ENCODE measurements around the gene PCDHGA3. TPM values are rescaled to one million over a fixed set of nuclear protein-coding genes. Genes with fewer than 3 reads are reported as not detected.
A peak's percentile ranks its signal among the peaks of the same experiment; 100 is the strongest.

PCDHGA3 gene
- total RNA-seq, 4 donors from 2014 or later: 1.3 to 5.7 (median 2.8) TPM

- TF ChIP-seq EP300 (IDR thresholded peaks at IDR 0.05): no peak
- Histone ChIP-seq H3K4me1 (peaks cover 0 to 12% (median 0%) of the 10 kb centered on the region in 3 donors), H3K36me3 (peaks cover 0 to 53% of the 10 kb centered on the region in 2 donors), H3K9me3 (peaks cover 2 to 69% (median 10%) of the 10 kb centered on the region in 3 donors), H3K4me3 (no peak overlapping the region), H3K27me3 (no peaks in the 10 kb centered on the region), H3K27ac (no peak overlapping the region)
- no peak for ATAC-seq
- 100% methylated on average over 1 to 6 of the region's 6 CpGs for WGBS, 2 donors (ENCODE audit: low coverage in 1 of 2)
These were observed 24.4 kb upstream of the PCDHGA3 start for GRCh38 chr5:141319202-141319601.

DNA sequence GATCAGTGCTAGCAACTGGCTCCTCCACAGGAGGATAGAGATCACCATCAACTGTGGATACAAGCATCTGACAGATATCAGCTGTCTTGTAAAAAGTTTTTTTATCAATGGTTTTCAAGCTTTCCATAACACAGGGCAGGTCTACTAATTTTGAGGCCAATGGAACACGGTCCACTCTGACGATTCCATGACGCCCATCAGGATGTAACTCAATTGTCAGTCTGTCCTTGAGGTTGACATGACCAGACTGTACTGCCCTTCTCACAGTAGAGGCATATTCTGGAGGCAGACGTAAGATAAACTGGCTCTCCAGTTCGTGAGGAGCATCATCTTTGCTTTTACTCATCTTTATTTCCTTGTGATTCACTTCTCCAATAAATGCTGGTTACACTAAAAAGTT is 23.9 kb upstream of the PCDHGA3 start:
- WGBS, 2 donors (ENCODE audit: low coverage in 1 of 2): 64 to 72% methylated on average over 3 to 5 of the region's 5 CpGs
- Histone ChIP-seq H3K4me1 (peaks cover 0 to 12% (median 0%) of the 10 kb centered on the region in 3 donors), H3K36me3 (peaks cover 0 to 49% of the 10 kb centered on the region in 2 donors), H3K4me3 (peak overlapping the region; percentile 60 to 66), H3K27ac (peak overlapping the region in 2 of 4 donors; percentile 90 to 96), H3K27me3 (no peaks in the 10 kb centered on the region), H3K9me3 (peaks cover 2 to 64% (median 10%) of the 10 kb centered on the region in 3 donors)
- ATAC-seq: no peak
- TF ChIP-seq, protein P1, sequence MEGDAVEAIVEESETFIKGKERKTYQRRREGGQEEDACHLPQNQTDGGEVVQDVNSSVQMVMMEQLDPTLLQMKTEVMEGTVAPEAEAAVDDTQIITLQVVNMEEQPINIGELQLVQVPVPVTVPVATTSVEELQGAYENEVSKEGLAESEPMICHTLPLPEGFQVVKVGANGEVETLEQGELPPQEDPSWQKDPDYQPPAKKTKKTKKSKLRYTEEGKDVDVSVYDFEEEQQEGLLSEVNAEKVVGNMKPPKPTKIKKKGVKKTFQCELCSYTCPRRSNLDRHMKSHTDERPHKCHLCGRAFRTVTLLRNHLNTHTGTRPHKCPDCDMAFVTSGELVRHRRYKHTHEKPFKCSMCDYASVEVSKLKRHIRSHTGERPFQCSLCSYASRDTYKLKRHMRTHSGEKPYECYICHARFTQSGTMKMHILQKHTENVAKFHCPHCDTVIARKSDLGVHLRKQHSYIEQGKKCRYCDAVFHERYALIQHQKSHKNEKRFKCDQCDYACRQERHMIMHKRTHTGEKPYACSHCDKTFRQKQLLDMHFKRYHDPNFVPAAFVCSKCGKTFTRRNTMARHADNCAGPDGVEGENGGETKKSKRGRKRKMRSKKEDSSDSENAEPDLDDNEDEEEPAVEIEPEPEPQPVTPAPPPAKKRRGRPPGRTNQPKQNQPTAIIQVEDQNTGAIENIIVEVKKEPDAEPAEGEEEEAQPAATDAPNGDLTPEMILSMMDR (IDR thresholded peaks at IDR 0.05): no peak

DNA sequence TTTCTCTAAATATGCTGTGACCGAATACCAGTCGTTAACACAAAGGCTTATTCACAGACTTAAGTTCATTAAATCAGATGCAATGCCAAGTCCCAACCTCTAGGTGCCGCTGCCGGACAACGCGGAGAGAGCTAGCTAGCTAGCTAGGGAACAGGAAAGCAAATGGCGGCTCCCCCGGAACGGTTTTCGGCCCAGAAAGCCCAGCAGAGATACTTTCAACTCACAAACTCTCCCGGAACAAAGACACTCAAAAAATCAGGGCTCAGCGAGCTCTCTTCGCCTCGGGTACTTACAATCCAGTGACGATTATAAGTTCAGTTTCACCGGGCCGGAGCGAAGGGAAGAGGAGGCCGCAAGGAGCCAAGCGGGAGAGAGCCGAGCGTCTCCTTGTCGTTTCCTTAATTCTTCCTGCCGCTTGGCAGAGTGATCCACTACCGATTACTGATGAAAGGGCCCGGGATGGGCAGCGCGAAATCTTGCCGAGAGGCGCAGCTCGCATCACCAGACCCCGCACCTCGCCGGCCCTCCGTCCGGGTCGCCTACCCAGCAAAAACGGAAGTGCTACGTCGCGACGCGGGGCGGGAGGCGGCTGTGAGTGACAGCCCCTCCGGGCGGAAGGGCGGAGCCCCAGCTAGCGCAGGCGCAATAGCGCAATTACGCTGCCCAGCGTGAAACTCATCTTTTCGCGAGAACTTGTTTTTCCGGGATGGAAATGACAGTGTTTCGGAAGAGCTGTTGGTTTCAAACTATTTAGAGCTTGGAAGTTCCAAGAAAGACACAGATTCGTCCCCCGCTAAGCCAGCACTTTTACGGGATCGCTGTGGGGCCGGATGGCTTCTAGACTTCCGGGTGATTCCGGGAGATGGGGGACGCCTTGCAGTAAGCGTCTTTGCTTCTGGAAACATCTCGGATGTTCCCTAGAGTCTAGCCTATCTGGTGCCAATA is 23.1 kb upstream of the PCDHGA3 start, which contains the start of gene TAF7:
Gene TAF7, minus strand, starts transcription at position 560 of the 945 bp plus-strand sequence. CDS start 740 bp downstream, outside the sequence.
- Histone ChIP-seq H3K9me3 (peaks cover 2 to 56% (median 10%) of the 10 kb centered on the region in 3 donors), H3K4me3 (peak within 1 kb of the TSS; percentile 60 to 66), H3K27me3 (no peaks in the 10 kb centered on the region), H3K4me1 (peaks cover 0 to 12% (median 0%) of the 10 kb centered on the region in 3 donors), H3K27ac (peak within 1 kb of the TSS; percentile 76 to 98 (median 93)), H3K36me3 (peaks cover 0 to 45% of the 10 kb centered on the region in 2 donors)
- peak; percentile 99 for ATAC-seq
- TF ChIP-seq, protein P1 (IDR thresholded peaks at IDR 0.05): peak; percentile 45 to 82 (median 62)
- TF ChIP-seq POLR2A (IDR thresholded peaks at IDR 0.05) (peak; percentile 81 to 89), EP300 (IDR thresholded peaks at IDR 0.05) (no peak), POLR2AphosphoS5 (IDR thresholded peaks at IDR 0.05) (peak; percentile 94)
- WGBS, 2 donors (ENCODE audit: low coverage in 1 of 2): 2 to 5% methylated on average over 11 to 23 of the region's 67 CpGs

DNA sequence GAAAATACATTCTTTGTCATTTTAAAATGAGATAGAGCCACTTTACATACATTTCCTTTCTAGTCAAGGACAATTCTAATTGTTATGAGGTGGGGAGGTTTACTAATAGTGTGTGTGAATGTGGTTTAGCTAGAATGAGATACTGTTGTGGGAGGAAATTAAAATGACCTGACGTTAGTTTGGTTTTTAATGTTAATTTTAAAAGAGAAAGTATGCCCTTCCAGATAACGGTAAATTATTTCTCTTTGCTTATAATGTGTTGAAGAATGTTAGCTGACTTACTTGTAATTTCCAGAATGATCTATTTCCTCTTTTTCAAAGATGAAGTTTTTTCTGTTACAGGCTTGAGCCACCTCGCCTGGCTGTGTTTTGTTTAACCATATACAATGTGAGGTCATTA is 21.4 kb upstream of the PCDHGA3 start:
- H3K4me1 ChIP-seq: peaks cover 0 to 18% (median 0%) of the 10 kb centered on the region in 3 donors
- no peak for TF ChIP-seq POLR2A (IDR thresholded peaks at IDR 0.05)
- TF ChIP-seq POLR2AphosphoS5 (IDR thresholded peaks at IDR 0.05): no peak
- TF ChIP-seq EP300 (IDR thresholded peaks at IDR 0.05): no peak
- TF ChIP-seq, protein P1 (IDR thresholded peaks at IDR 0.05): no peak
- peaks cover 2 to 44% (median 10%) of the 10 kb centered on the region in 3 donors for H3K9me3 ChIP-seq
- H3K36me3 ChIP-seq: peaks cover 0 to 28% of the 10 kb centered on the region in 2 donors
- H3K4me3 ChIP-seq: no peak overlapping the region
- no peak for ATAC-seq
- no peaks in the 10 kb centered on the region for H3K27me3 ChIP-seq
- no peak overlapping the region for H3K27ac ChIP-seq
- WGBS, 2 donors (ENCODE audit: low coverage in 1 of 2): 87 to 89% methylated on average over 3 of the region's 3 CpGs

DNA sequence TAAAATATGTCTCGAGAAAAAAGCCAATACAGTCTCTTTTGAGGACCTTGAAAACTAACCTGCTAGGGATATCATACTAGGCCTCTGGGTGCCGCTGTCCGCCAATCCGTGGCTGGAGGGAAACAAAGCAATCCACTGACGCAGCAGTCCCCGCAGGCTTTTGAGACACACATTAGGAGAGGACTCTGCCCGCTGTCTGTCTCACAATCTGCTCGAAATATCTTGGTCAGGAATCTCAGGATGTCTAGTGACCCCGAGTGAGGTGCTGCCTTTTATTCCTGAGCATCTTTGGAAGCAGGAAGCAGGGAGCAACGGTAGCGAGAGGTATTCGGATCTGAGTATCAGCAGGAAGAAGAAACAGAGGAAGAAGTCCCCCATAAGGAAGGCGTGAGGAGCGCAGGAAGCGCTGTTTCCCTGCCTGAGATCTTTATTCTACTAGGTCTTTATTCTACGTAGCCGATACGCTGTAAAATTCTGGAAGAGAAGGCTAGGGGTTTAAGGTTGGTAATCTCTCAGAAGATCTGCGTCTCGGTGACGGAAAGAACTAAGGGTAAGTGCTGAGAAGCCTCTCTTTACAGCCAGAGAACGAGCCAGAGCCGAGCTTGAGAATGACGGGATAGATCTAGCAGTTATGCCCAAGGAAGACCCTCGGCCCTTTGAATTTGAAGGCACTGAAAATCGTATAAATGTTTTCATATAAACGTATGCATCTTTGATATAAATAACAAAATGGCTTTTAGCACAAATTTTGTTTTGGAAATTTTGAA is 17.4 kb upstream of the PCDHGA3 start:
- Histone ChIP-seq H3K27ac (peak overlapping the region; percentile 40 to 74 (median 62)), H3K4me3 (peak overlapping the region; percentile 40 to 46), H3K36me3 (peaks cover 0 to 8% of the 10 kb centered on the region in 2 donors), H3K4me1 (peaks cover 0 to 9% (median 0%) of the 10 kb centered on the region in 3 donors), H3K9me3 (peaks cover 0 to 50% (median 0%) of the 10 kb centered on the region in 3 donors), H3K27me3 (peaks cover 8% of the 10 kb centered on the region)
- ATAC-seq: peak; percentile 73
- WGBS, 2 donors (ENCODE audit: low coverage in 1 of 2): 12 to 23% methylated on average over 13 to 27 of the region's 27 CpGs
- peak in 1 of 2 donors; percentile 16 for TF ChIP-seq POLR2A (IDR thresholded peaks at IDR 0.05)
- TF ChIP-seq, protein P1 (IDR thresholded peaks at IDR 0.05): peak; percentile 20 to 66 (median 40)
- TF ChIP-seq EP300 (IDR thresholded peaks at IDR 0.05): no peak
- TF ChIP-seq POLR2AphosphoS5 (IDR thresholded peaks at IDR 0.05): peak; percentile 37

Data from gastroesophageal sphincter (tissue), 4 donors.